GM12878 (cell line): ENCODE data around the gene PNRC1. TPM values are rescaled to one million over a fixed set of nuclear protein-coding genes. Genes with fewer than 3 reads are reported as not detected.

ENCODE experiments used
- ATAC-seq: fragments of 200-7000 bp; cut with Tn5 transposase; 3 replicates; pipeline ENCODE4 v1.9.1; 2020; ENCODE audit warnings: mild to moderate bottlenecking, moderate library complexity
- BruUV-seq: library from RNA; stranded (reverse); fragments of 400-500 nt; replicated peaks from 2 replicates; lab custom pipeline; 2021; lab: Mats Ljungman, UMichigan
- CTCF ChIA-PET: fragments of 300-600 bp; sonication (Branson Sonifier 250); formaldehyde crosslinking; extraction: SDS; loops from one replicate; lab custom pipeline; 2021; ENCODE audit warnings: inconsistent platforms; lab: Yijun Ruan, JAX
- POLR2A ChIA-PET: fragments of 350-600 bp; formaldehyde crosslinking; extraction: SDS; loops from one replicate; lab custom pipeline; 2021; ENCODE audit warnings: inconsistent platforms; lab: Charles Lee
- RAD21 ChIA-PET: fragments of 300-600 bp; sonication (Branson Sonifier 250); formaldehyde crosslinking; loops from one replicate; lab custom pipeline; 2023; ENCODE audit warnings: antibody characterized with exemption; ENCODE audit not compliant: unreplicated experiment; lab: Charles Lee
- SMC1A ChIA-PET: fragments of 300-600 bp; sonication (Branson Sonifier 250); formaldehyde crosslinking; loops from one replicate; lab custom pipeline; 2023; ENCODE audit not compliant: unreplicated experiment, uncharacterized antibody; lab: Charles Lee
- DNase-seq: peaks from one replicate; pipeline ENCODE4 v3.0.0-alpha.2; 2011; ENCODE audit warnings: low read depth, low spot score
- FAIRE-seq: peaks from 3 replicates; lab custom pipeline; 2011; peaks lifted over from hg19 to GRCh38; lab: Jason Lieb, UNC
- H2AFZ ChIP-seq: 2 replicates; pipeline ENCODE4 v1.6.0; 2011; ENCODE audit warnings: low read depth, low read length, control low read depth; ENCODE audit not compliant: control insufficient read depth
- H3K27ac ChIP-seq: 2 replicates; pipeline ENCODE4 v1.5.1; 2011; ENCODE audit warnings: control low read depth; ENCODE audit not compliant: control insufficient read depth, insufficient read depth
- H3K27me3 ChIP-seq, 2 experiments: replicated peaks in 1 of 2; 2 replicates each; pipeline versions ENCODE4 v1.6.0 to v1.6.1; 2011; ENCODE audit warnings: low read length in 1 of 2; ENCODE audit not compliant: control insufficient read depth in 2 of 2, insufficient read depth in 2 of 2
- H3K36me3 ChIP-seq, 2 experiments: 2 replicates each; pipeline ENCODE4 v1.5.1; 2011; ENCODE audit warnings: low read length in 1 of 2; ENCODE audit not compliant: control insufficient read depth in 2 of 2, insufficient read depth in 2 of 2
- H3K4me1 ChIP-seq: 2 replicates; pipeline ENCODE4 v1.6.1; 2011; ENCODE audit warnings: mild to moderate bottlenecking, low read length, moderate library complexity, mixed read lengths; ENCODE audit not compliant: control insufficient read depth, insufficient read depth
- H3K4me2 ChIP-seq: 2 replicates; pipeline ENCODE4 v1.6.0; 2011; ENCODE audit warnings: control low read depth; ENCODE audit not compliant: control insufficient read depth, insufficient read depth
- H3K4me3 ChIP-seq: fragments of 200-600 bp; sonication (generic); 2 replicates; pipeline ENCODE4 v1.5.1; 2016
- H3K79me2 ChIP-seq: 2 replicates; pipeline ENCODE4 v1.6.0; 2011; ENCODE audit warnings: low read length; ENCODE audit not compliant: control insufficient read depth, insufficient read depth
- H3K9ac ChIP-seq: 2 replicates; pipeline ENCODE4 v1.8.0; 2011; ENCODE audit warnings: low read length, control low read depth, mixed read lengths; ENCODE audit not compliant: control insufficient read depth, insufficient read depth
- H3K9me3 ChIP-seq: replicated peaks from 3 replicates; pipeline ENCODE4 v1.5.1; 2011; ENCODE audit warnings: mild to moderate bottlenecking, low read length; ENCODE audit not compliant: control insufficient read depth, insufficient read depth
- H4K20me1 ChIP-seq: 2 replicates; pipeline ENCODE4 v1.6.0; 2011; ENCODE audit not compliant: control insufficient read depth, insufficient read depth
- FOS ChIP-seq: IDR thresholded peaks from 3 replicates; pipeline ENCODE4 v1.6.1; 2011; ENCODE audit warnings: borderline replicate concordance; ENCODE audit not compliant: insufficient read length; ENCODE audit errors: extremely low read depth
- MXI1 ChIP-seq: fragments of 150-350 bp; IDR thresholded peaks from 2 replicates; pipeline ENCODE4 v1.6.1; 2011; ENCODE audit warnings: low read depth, mild to moderate bottlenecking, inconsistent platforms, low read length, improper control_type of control experiment
- NR2F1 ChIP-seq: fragments of 450-650 bp; conservative IDR thresholded peaks from 2 replicates; pipeline ENCODE4 v1.6.1; 2017; ENCODE audit warnings: mild to moderate bottlenecking
- PAX8 ChIP-seq: fragments of 450-650 bp; IDR thresholded peaks from 2 replicates; pipeline ENCODE4 v1.6.1; 2017; ENCODE audit warnings: mild to moderate bottlenecking, moderate library complexity
- PML ChIP-seq: IDR thresholded peaks from 2 replicates; pipeline ENCODE4 v1.6.1; 2012; ENCODE audit warnings: low read length, inconsistent platforms
- RFX5 ChIP-seq: IDR thresholded peaks from 2 replicates; pipeline ENCODE4 v1.6.1; 2011; ENCODE audit warnings: low read depth, low read length, improper control_type of control experiment
- SREBF1 ChIP-seq: IDR thresholded peaks from 2 replicates; pipeline ENCODE4 v1.6.1; 2012; ENCODE audit warnings: mild to moderate bottlenecking, low read length
- TARDBP ChIP-seq: IDR thresholded peaks from 2 replicates; pipeline ENCODE4 v1.6.1; 2016; ENCODE audit warnings: borderline replicate concordance
- WGBS: methylation state at CpG from one replicate; pipeline ENCODE4 v1.1.6; 2016; ENCODE audit warnings: low lambda C conversion rate; ENCODE audit not compliant: insufficient replicate concordance, insufficient coverage; ENCODE audit errors: missing lambda C conversion rate; 5-methylcytosine and 5-hydroxymethylcytosine counted together
- in situ Hi-C: fragments of 300-500 bp; cut with MboI; formaldehyde crosslinking; loops from 9 replicates; pipeline ENCODE4 v1.14.3; 2018; ENCODE audit warnings: mixed read lengths
- intact Hi-C: fragments of 100-400 bp; cut with micrococcal nuclease; formaldehyde crosslinking; loops from one replicate; pipeline ENCODE4 v1.14.2; 2022; ENCODE audit not compliant: unreplicated experiment
- polyA plus RNA-seq, 11 experiments: library from polyadenylated mRNA; depleted of rRNA in 4 of 11; unstranded in 6 of 11; stranded (reverse) in 5 of 11; fragments of >200 nt; fragmentation: Nextera tagmentation in 4 of 11; fragmentation: Illumina TruSeq in 1 of 11; extraction: Ambion mirVana in 4 of 11; extraction: Trizol in 1 of 11; gene quantifications; 1 replicate in 1 of 11; 2 replicates in 10 of 11; pipeline versions ENCODE4 v1.2.1 to v1.2.3, GENCODE V29; 2011 to 2016; ENCODE audit warnings: inconsistent platforms in 2 of 11, missing spikeins in 2 of 11, low read depth in 1 of 11
- total RNA-seq, 4 experiments: library from RNA; depleted of rRNA in 3 of 4; stranded (reverse); fragments of >200 nt in 3 of 4; fragmentation: Illumina TruSeq in 1 of 4; extraction: Trizol in 1 of 4; gene quantifications; 2 replicates each; pipeline versions ENCODE4 v1.2.1 to v1.2.3, GENCODE V29; 2013 to 2021
- TF ChIP-seq, protein P1 (sequence below): fragments of 450-650 bp; IDR thresholded peaks from 2 replicates; pipeline ENCODE4 v1.6.1; 2017; ENCODE audit warnings: low read depth, mild to moderate bottlenecking, moderate library complexity
- TF ChIP-seq, protein P2 (sequence below): fragments of 450-650 bp; IDR thresholded peaks from 2 replicates; pipeline ENCODE4 v1.6.1; 2017; ENCODE audit warnings: mild to moderate bottlenecking, moderate library complexity
- TF ChIP-seq, protein P3 (sequence below): fragments of 450-650 bp; IDR thresholded peaks from 2 replicates; pipeline ENCODE4 v1.6.1; 2016; ENCODE audit warnings: mild to moderate bottlenecking
- TF ChIP-seq, protein P4 (sequence below): IDR thresholded peaks from 2 replicates; pipeline ENCODE4 v1.6.1; 2012; ENCODE audit warnings: low read depth, low read length, improper control_type of control experiment

The PNRC1 gene
- total and polyA plus RNA-seq, 10 of the 15 experiments (the other 5 are each of a cell fraction or from before 2014, with no cell fraction given): 7.6 to 66.0 (median 33.1) TPM

DNA sequence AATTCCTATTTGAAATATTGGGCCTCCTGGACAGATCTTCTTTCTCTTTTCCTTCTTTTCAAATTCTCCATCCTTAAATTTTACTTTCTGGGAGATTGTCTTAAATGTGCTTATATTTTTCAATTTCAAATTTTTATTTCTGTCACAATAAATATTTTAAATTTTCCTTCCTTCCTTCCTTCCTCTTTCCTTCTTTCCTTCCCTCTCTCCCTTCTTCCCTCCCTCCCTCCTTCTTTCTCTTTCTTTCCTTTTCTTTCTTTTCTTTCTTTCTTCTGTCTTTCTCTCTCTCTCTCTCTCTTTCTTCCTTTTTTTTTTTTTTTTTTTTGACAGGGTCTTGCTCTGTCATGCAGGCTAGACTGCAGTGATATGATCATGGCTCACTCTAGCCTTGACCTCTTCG is 16.7 kb upstream of the PNRC1 start:
- RAD21 ChIA-PET: no interaction called here
- POLR2A ChIA-PET: interaction anchor here (0.7 kb wide), 1 partner anchor 21 kb away, joined by 3 read pairs; no protein-coding TSS in a partner anchor

More for the DNA sequence above, 16.7 kb upstream of the PNRC1 start:
- Histone ChIP-seq H4K20me1 (no peaks in the 10 kb centered on the region), H3K79me2 (no peaks in the 10 kb centered on the region), H3K36me3 (no peaks in the 10 kb centered on the region), H3K4me3 (no peak overlapping the region), H3K27me3 (no peaks in the 10 kb centered on the region), H3K4me1 (no peaks in the 10 kb centered on the region), H3K27ac (no peak overlapping the region), H3K4me2 (no peak overlapping the region), H3K9me3 (no peaks in the 10 kb centered on the region), H2AFZ (no peak overlapping the region)
- FAIRE-seq (no peak), ATAC-seq (no peak), DNase-seq (no peak)
- CTCF ChIA-PET: no interaction called here
- 78% methylated on average over 1 of the region's 1 CpG for WGBS
- SMC1A ChIA-PET: no interaction called here
- BruUV-seq: no TSS peak
- in situ Hi-C loops: no loop called here
- no peak for TF ChIP-seq SREBF1
- TF ChIP-seq, protein P1, sequence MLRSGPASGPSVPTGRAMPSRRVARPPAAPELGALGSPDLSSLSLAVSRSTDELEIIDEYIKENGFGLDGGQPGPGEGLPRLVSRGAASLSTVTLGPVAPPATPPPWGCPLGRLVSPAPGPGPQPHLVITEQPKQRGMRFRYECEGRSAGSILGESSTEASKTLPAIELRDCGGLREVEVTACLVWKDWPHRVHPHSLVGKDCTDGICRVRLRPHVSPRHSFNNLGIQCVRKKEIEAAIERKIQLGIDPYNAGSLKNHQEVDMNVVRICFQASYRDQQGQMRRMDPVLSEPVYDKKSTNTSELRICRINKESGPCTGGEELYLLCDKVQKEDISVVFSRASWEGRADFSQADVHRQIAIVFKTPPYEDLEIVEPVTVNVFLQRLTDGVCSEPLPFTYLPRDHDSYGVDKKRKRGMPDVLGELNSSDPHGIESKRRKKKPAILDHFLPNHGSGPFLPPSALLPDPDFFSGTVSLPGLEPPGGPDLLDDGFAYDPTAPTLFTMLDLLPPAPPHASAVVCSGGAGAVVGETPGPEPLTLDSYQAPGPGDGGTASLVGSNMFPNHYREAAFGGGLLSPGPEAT: no peak
- TF ChIP-seq TARDBP: no peak
- TF ChIP-seq RFX5: no peak
- no peak for TF ChIP-seq NR2F1
- TF ChIP-seq, protein P2, sequence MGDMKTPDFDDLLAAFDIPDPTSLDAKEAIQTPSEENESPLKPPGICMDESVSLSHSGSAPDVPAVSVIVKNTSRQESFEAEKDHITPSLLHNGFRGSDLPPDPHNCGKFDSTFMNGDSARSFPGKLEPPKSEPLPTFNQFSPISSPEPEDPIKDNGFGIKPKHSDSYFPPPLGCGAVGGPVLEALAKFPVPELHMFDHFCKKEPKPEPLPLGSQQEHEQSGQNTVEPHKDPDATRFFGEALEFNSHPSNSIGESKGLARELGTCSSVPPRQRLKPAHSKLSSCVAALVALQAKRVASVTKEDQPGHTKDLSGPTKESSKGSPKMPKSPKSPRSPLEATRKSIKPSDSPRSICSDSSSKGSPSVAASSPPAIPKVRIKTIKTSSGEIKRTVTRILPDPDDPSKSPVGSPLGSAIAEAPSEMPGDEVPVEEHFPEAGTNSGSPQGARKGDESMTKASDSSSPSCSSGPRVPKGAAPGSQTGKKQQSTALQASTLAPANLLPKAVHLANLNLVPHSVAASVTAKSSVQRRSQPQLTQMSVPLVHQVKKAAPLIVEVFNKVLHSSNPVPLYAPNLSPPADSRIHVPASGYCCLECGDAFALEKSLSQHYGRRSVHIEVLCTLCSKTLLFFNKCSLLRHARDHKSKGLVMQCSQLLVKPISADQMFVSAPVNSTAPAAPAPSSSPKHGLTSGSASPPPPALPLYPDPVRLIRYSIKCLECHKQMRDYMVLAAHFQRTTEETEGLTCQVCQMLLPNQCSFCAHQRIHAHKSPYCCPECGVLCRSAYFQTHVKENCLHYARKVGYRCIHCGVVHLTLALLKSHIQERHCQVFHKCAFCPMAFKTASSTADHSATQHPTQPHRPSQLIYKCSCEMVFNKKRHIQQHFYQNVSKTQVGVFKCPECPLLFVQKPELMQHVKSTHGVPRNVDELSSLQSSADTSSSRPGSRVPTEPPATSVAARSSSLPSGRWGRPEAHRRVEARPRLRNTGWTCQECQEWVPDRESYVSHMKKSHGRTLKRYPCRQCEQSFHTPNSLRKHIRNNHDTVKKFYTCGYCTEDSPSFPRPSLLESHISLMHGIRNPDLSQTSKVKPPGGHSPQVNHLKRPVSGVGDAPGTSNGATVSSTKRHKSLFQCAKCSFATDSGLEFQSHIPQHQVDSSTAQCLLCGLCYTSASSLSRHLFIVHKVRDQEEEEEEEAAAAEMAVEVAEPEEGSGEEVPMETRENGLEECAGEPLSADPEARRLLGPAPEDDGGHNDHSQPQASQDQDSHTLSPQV: no peak
- TF ChIP-seq, protein P3, sequence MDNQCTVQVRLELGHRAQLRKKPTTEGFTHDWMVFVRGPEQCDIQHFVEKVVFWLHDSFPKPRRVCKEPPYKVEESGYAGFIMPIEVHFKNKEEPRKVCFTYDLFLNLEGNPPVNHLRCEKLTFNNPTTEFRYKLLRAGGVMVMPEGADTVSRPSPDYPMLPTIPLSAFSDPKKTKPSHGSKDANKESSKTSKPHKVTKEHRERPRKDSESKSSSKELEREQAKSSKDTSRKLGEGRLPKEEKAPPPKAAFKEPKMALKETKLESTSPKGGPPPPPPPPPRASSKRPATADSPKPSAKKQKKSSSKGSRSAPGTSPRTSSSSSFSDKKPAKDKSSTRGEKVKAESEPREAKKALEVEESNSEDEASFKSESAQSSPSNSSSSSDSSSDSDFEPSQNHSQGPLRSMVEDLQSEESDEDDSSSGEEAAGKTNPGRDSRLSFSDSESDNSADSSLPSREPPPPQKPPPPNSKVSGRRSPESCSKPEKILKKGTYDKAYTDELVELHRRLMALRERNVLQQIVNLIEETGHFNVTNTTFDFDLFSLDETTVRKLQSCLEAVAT: no peak
- TF ChIP-seq PML: no peak
- TF ChIP-seq FOS: no peak
- TF ChIP-seq MXI1: no peak
- TF ChIP-seq, protein P4, sequence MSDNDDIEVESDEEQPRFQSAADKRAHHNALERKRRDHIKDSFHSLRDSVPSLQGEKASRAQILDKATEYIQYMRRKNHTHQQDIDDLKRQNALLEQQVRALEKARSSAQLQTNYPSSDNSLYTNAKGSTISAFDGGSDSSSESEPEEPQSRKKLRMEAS: no peak
- TF ChIP-seq PAX8: no peak
- TF ChIP-seq, all 136 proteins: peak for 0
- H3K9ac ChIP-seq: no peak overlapping the region
- intact Hi-C loops: no loop called here
